ENCODE measurements around the gene TPO.
"Not testable (repeated sequence)": the region's sequence is repeated elsewhere in the genome, so short reads cannot be mapped to it uniquely, and the experiment has no call there.

TPO gene

DNA sequence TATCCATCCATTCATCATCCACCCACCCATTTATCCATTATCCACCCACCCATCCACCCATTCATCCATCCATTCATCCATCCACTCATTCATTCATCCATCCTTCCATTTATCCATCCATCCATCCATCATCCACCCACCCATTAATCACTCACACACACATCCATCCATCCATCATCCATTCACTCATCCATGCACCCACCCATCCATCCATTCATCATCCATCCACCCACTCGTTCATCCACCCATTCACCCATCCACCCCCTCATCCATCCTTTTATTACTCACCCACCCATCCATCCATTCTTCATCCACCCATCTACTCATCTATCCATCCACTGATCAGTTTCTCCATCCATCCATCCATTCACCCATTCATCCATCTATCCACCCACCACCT is 8.1 kb upstream of the TPO start:
- no peak for DNase-seq (ENCODE audit: low read depth, low spot score)

DNA sequence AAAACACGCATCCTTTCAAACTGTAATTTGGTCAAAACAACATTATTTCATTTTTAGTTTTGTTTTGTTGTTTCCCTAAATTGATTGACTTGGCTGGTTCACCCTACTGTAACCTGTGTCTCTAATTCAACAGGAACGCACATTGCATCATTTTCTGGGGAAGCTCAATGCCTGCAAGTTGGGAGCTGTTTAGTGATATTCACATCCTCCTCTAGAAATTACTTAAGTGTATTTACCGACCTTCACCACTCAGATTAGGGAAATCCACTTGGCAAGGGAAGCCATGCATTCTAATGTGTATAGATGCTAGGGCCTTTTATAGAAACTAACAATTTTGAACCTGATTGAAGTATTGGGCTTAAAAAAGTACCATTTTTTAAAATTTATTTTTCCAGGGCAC is 7.3 kb upstream of the TPO start:
- no peak for DNase-seq (ENCODE audit: low read depth, low spot score)

DNA sequence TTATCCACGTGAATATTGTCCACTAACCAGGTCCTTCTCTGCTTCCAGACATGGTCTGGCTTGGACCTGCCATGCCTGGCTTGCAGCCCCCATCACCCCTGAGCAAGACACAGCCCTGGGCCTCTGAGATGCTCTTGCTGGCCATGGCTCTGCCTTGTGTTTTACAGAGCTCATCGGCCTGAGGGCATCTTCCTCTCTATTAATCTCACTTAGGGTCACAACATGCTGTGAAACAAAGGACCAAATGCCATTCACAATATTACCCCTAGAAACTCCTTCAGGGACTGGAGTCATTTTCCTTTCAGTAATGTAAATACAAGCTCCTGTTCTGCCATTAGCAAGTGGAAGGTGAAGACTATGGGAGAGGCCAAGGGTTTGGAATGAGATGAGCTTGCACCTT is 6.8 kb upstream of the TPO start:
- DNase-seq (ENCODE audit: low read depth, low spot score): no peak

- DNase-seq (ENCODE audit: low read depth, low spot score): no peak
Measured at GRCh38 chr2:1407950-1408675, 5.2 kb upstream of the TPO start.

DNA sequence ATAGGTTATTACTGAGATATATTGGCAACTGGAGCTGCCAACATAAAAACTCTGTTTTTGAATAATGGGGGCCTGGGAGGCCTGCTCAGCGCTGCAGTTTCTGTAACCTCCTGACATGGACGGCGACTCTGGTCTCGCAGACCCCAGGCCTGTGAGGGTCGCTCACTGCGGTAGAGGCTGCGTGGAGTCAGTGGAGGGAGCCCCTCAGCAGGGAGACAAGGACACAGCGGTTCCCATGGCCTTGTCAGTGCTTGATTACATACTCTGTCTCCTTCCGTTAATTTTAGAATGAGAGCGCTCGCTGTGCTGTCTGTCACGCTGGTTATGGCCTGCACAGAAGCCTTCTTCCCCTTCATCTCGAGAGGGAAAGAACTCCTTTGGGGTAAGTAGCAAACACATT is 858 bp downstream of the TPO start:
- DNase-seq (ENCODE audit: low read depth, low spot score): no peak

- DNase-seq (ENCODE audit: low read depth, low spot score): not testable (repeated sequence)
Measured at GRCh38 chr2:1414901-1415300, 1.6 kb downstream of the TPO start.

- no peak for DNase-seq (ENCODE audit: low read depth, low spot score)
Measured at GRCh38 chr2:1415501-1415900, 2.2 kb downstream of the TPO start.

GRCh38 chr2:1418566-1418965 is 5.3 kb downstream of the TPO start:
- no peak for DNase-seq (ENCODE audit: low read depth, low spot score)

GRCh38 chr2:1420746-1421480 is 7.7 kb downstream of the TPO start:
- no peak for DNase-seq (ENCODE audit: low read depth, low spot score)

DNA sequence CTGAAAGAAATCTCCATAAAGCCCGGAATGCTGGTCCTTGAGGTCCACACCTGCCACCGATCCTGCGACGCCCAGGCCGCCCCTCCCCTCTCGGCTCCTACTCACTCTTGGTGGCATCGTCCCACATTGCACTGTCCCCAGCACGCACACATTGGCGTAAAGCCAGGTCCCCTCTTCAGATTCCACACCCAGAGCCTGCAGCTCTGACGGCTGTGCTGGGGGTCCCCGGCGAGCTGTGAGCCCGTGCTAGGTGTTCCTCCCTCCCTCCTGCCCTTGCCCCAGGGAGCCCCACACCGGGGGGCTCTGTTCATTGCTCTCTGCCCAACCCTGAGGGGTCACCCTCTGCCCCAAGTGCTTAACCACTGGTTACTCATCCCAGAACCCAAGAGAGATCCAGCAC is 8.5 kb downstream of the TPO start:
- no peak for DNase-seq (ENCODE audit: low read depth, low spot score)

- no peak for DNase-seq (ENCODE audit: low read depth, low spot score)
Measured at GRCh38 chr2:1422131-1422530, 8.9 kb downstream of the TPO start.

DNA sequence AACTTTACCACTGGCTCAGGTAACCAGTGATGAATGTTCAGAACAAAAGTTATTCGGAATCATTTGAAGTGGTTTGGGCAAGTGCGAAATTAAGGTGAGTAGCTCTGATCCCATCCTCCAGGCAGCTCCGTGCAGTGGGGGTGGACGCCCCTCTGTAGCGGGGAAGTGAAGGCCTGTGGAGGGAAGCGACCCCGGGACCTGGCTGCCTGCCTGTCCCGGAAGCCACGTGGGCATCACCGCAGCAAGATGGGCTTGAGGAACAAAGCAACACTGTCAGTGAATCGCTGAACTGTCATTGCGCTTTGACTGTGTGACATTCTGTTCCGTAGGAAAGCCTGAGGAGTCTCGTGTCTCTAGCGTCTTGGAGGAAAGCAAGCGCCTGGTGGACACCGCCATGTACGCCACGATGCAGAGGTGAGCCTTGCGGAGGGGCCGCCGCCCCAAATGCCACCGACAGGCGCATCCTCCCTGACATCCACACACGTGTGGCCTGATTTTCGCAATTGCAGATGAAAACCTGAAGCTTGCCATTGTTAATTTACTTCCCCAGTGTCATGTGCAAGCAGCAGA is 9.5 kb downstream of the TPO start:
- no peak for DNase-seq (ENCODE audit: low read depth, low spot score)

DNA sequence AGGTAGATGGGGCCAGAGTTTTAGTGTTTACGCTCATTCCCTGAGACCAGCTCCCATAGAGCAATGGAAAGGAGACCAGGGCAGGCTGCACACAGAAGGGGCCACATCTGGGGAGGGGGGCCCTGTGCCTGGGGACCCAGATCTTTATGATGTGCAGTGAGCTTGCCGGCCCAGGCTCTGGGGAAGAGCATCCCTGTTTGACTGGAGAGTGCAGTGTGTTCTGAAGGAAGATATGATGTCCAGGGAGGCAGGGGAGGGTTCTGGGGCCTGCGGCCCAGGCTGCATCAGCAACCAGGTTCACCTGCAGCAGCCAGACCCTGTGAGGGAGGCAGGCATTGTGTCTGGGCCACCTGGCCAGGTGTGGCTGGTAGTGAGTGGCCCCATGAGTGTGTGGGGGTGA is 13.8 kb downstream of the TPO start:
- DNase-seq (ENCODE audit: low read depth, low spot score): no peak

DNA sequence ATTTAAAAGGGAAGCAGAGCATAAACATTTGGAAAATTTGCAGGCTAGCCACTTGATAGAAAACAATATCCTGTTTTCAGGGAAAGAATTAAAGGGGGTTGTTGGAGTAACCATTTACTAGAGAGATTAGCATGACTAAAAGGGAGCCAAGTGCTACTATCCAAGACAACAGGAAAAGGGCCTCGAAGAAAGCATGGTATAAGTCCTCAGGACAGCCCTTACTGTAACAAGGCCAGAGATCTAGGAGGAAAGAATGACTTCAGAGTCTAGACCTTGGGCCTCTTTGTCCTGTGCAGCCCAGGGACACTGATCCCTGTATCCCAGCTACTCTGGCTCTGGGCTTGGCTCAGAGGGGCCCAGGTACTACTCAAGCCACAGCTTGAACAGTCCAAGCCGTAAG is 16.6 kb downstream of the TPO start:
- DNase-seq (ENCODE audit: low read depth, low spot score): no peak

DNA sequence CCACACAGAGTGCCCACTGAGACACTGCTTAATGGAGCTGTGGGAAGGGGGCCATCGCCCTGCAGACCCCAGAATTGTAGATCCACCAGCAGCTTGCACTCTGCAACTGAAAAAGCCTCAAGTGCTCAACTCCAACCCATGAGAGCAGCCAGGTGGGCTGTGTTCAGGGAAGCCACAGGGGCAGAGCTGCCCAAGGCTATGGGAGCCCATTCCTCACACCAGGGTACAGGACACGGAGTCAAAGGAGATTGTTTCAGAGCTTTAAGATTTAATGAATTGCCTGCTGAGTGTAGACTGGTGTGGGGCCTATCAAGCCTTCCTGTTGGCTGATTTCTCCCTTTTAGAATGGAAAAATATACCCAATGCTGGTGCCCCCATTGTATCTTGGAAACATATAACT is 17.2 kb downstream of the TPO start:
- no peak for DNase-seq (ENCODE audit: low read depth, low spot score)

- DNase-seq (ENCODE audit: low read depth, low spot score): no peak
Measured at GRCh38 chr2:1431886-1432400, 18.7 kb downstream of the TPO start.

GRCh38 chr2:1432726-1433125 is 19.5 kb downstream of the TPO start:
- no peak for DNase-seq (ENCODE audit: low read depth, low spot score)

DNA sequence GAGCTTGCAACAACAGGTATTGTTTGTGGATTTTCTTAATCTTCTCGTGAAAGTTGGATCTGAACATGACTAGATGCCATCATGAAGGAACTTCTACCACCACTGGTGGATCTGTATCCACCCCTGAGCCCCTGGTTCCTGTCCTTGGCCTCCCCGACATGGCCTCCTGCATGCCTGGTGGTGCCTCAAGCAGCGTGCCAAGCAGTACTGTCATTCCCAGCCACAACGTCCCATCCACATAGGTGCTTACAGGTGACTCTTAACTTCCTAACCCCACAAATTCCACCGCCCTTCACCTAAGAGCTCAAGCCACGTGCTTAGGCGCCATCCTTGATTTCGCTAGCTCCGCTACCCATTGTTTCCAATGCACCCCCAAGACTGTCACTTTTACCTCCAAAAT is 23.1 kb downstream of the TPO start:
- DNase-seq (ENCODE audit: low read depth, low spot score): no peak

- DNase-seq (ENCODE audit: low read depth, low spot score): no peak
Measured at GRCh38 chr2:1437101-1437500, 23.8 kb downstream of the TPO start.

DNA sequence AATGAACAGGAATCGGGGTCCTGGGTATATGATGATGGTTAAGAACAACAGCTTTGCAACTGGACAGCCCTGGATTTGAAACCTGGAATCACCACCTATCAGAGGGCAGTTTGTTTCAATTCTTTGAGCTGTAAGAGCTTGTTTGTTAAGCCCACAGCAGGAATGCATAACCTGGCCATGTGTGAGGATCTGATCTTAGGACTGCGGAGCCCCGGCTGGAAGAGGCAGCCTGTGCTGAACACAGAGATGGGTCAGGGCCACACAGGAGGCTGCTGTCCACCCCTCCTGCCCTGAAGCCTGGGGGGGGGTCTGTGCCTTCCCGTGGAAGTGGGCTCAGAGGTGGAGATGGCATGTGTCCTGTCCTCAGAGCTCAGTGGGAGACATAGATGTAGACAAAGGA is 24.3 kb downstream of the TPO start:
- DNase-seq (ENCODE audit: low read depth, low spot score): no peak

DNA sequence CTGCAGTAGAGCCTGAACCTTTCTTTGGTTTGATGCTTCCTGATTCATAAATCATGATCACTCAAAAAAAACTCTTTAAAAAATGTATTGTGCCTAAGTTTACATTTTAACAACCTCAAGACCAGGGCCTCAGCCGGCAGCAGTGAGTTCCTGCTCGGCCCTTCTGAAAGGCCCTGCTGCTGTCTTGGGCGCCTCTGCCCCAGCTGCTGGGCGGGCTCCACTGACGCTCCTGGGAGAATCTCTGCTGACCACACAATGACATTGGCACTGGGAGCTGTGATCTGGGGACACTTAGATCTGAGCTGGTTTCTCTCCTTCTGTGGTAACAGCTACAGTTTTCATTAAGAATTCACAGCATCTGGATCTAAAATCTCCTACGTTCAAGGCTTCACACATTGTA is 25.7 kb downstream of the TPO start:
- no peak for DNase-seq (ENCODE audit: low read depth, low spot score)

GRCh38 chr2:1440581-1440980 is 27.3 kb downstream of the TPO start:
- no peak for DNase-seq (ENCODE audit: low read depth, low spot score)

GRCh38 chr2:1446301-1446700 is 33.0 kb downstream of the TPO start:
- no peak for DNase-seq (ENCODE audit: low read depth, low spot score)
